Prostate gland (tissue), 2 donors: Measurements from ENCODE around the gene BBS9.

Experiments
- CTCF ChIP-seq, 4 experiments: fragments of 200-600 bp in 2 of 4; fragments of 450-650 bp in 2 of 4; sonication (generic) in 2 of 4; IDR thresholded peaks; 1 replicate in 3 of 4; 2 replicates in 1 of 4; pipeline ENCODE4 v1.5.1; 2016 to 2019; ENCODE audit warnings: antibody characterized with exemption in 4 of 4, mild to moderate bottlenecking in 2 of 4, moderate library complexity in 2 of 4
- POLR2AphosphoS5 ChIP-seq: sonication (generic); formaldehyde crosslinking; IDR thresholded peaks from one replicate; pipeline ENCODE4 v1.6.1; 2017; ENCODE audit warnings: antibody characterized with exemption

DNA sequence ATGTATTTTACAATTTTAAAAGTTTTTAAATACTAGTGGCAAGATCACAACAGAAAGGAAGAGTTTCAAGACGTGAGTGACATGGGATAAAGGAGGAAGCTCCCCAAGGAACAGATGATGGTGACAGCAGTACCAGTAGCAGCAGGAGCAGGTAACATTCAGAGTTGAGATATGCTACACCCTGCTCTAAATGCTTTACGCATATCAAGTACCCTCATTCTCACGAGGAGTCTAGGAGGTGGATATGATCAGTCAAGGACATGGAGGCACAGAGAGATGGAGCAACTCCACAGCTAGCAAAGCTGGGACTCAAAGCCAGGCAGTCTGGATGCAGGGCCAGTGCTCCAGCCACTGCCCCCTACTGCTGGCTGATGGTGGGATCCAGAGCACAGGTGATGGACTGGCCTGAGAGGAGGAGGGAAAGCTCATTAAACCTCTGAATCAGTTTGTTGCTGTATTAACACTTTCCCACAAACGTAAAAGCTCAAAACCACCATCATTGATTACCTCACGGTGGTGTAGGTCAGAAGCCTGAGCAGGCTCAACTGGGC, 37.6 kb upstream of the BBS9 start:
- TF ChIP-seq CTCF (IDR thresholded peaks at IDR 0.05) (no peak), POLR2AphosphoS5 (no peak)
